H7 (cell line): Measurements from ENCODE around the gene NPLOC4. TPM values are rescaled to one million over a fixed set of nuclear protein-coding genes. Genes with fewer than 3 reads are reported as not detected.

Experiments used
- DNase-seq: peaks from one replicate; pipeline ENCODE4 v3.0.0; 2012
- H3K27me3 ChIP-seq: 2 replicates; pipeline ENCODE4 v1.6.0; 2011; ENCODE audit warnings: mild to moderate bottlenecking, low read length; ENCODE audit not compliant: control insufficient read depth, insufficient read depth
- H3K36me3 ChIP-seq: replicated peaks from 2 replicates; pipeline ENCODE4 v1.5.1; 2011; ENCODE audit warnings: low read length; ENCODE audit not compliant: control insufficient read depth, insufficient read depth
- H3K4me3 ChIP-seq: 2 replicates; pipeline ENCODE4 v1.5.1; 2011; ENCODE audit warnings: low read depth, mild to moderate bottlenecking, control low read depth, low read length, moderate library complexity; ENCODE audit not compliant: insufficient read depth
- total RNA-seq: library from RNA; depleted of rRNA; stranded (reverse); fragments of >200 nt; shearing (Covaris generic); gene quantifications from 2 replicates; pipeline ENCODE4 v1.2.3, GENCODE V29; 2014

Gene NPLOC4
- total RNA-seq, 1 experiment from 2014 or later: 64.5 TPM

GRCh38 chr17:81550285-81550684 lies 86.6 kb downstream of the NPLOC4 start:
- Histone ChIP-seq H3K36me3 (peaks cover 13% of the 10 kb centered on the region), H3K4me3 (no peak overlapping the region), H3K27me3 (no peaks in the 10 kb centered on the region)
- DNase-seq: no peak

GRCh38 chr17:81549826-81550225 lies 87.1 kb downstream of the NPLOC4 start:
- H3K27me3 ChIP-seq: no peaks in the 10 kb centered on the region
- no peak for DNase-seq

GRCh38 chr17:81549031-81549557 lies 87.8 kb downstream of the NPLOC4 start:
- DNase-seq: no peak
- H3K36me3 ChIP-seq: peaks cover 13% of the 10 kb centered on the region
- H3K27me3 ChIP-seq: no peaks in the 10 kb centered on the region
- no peak overlapping the region for H3K4me3 ChIP-seq

More at GRCh38 chr17:81549826-81550225, 87.1 kb downstream of the NPLOC4 start:
- Histone ChIP-seq H3K4me3 (no peak overlapping the region), H3K36me3 (peaks cover 13% of the 10 kb centered on the region)

GRCh38 chr17:81547614-81547982 lies 89.3 kb downstream of the NPLOC4 start:
- DNase-seq: no peak
- H3K27me3 ChIP-seq: no peaks in the 10 kb centered on the region
- no peak overlapping the region for H3K4me3 ChIP-seq
- peaks cover 15% of the 10 kb centered on the region for H3K36me3 ChIP-seq

- Histone ChIP-seq H3K27me3 (no peaks in the 10 kb centered on the region), H3K36me3 (peaks cover 15% of the 10 kb centered on the region), H3K4me3 (no peak overlapping the region)
- DNase-seq: no peak
These were observed 89.9 kb downstream of the NPLOC4 start for GRCh38 chr17:81546906-81547613.

GRCh38 chr17:81545160-81545949 lies 91.6 kb downstream of the NPLOC4 start:
- Histone ChIP-seq H3K4me3 (no peak overlapping the region), H3K27me3 (no peaks in the 10 kb centered on the region), H3K36me3 (peaks cover 13% of the 10 kb centered on the region)
- no peak for DNase-seq

- DNase-seq: no peak
- H3K36me3 ChIP-seq: peaks cover 9% of the 10 kb centered on the region
- no peaks in the 10 kb centered on the region for H3K27me3 ChIP-seq
- H3K4me3 ChIP-seq: no peak overlapping the region
These were observed 92.5 kb downstream of the NPLOC4 start for GRCh38 chr17:81544281-81544974.

- Histone ChIP-seq H3K4me3 (no peak overlapping the region), H3K27me3 (no peaks in the 10 kb centered on the region), H3K36me3 (peaks cover 9% of the 10 kb centered on the region)
- no peak for DNase-seq
These were observed 93.2 kb downstream of the NPLOC4 start for GRCh38 chr17:81543756-81544155.

GRCh38 chr17:81543339-81543675 lies 93.6 kb downstream of the NPLOC4 start:
- no peaks in the 10 kb centered on the region for H3K27me3 ChIP-seq
- no peak for DNase-seq
- peaks cover 9% of the 10 kb centered on the region for H3K36me3 ChIP-seq
- no peak overlapping the region for H3K4me3 ChIP-seq

GRCh38 chr17:81542431-81543338 lies 94.2 kb downstream of the NPLOC4 start:
- Histone ChIP-seq H3K36me3 (peaks cover 9% of the 10 kb centered on the region), H3K27me3 (no peaks in the 10 kb centered on the region), H3K4me3 (no peak overlapping the region)
- no peak for DNase-seq

- Histone ChIP-seq H3K36me3 (peaks cover 3% of the 10 kb centered on the region), H3K27me3 (peaks cover under 1% of the 10 kb centered on the region; the same call in 1 of the 2 replicates), H3K4me3 (no peak overlapping the region)
- no peak for DNase-seq
These were observed 95.8 kb downstream of the NPLOC4 start for GRCh38 chr17:81541123-81541522.

GRCh38 chr17:81540676-81541027 lies 96.3 kb downstream of the NPLOC4 start:
- Histone ChIP-seq H3K4me3 (no peak overlapping the region), H3K36me3 (peaks cover 2% of the 10 kb centered on the region)
- DNase-seq: no peak

GRCh38 chr17:81539961-81540675 lies 96.8 kb downstream of the NPLOC4 start:
- Histone ChIP-seq H3K36me3 (peaks cover 2% of the 10 kb centered on the region), H3K4me3 (no peak overlapping the region)
- no peak for DNase-seq

More at GRCh38 chr17:81540676-81541027, 96.3 kb downstream of the NPLOC4 start:
- peaks cover 4% of the 10 kb centered on the region; the same call in 1 of the 2 replicates for H3K27me3 ChIP-seq

More at GRCh38 chr17:81539961-81540675, 96.8 kb downstream of the NPLOC4 start:
- H3K27me3 ChIP-seq: peaks cover 4% of the 10 kb centered on the region; the same call in 1 of the 2 replicates
